ENCODE data around the gene CAPN8. TPM values are rescaled to one million over a fixed set of nuclear protein-coding genes. Genes with fewer than 3 reads are reported as not detected.

CAPN8 gene
- 1.6 TPM for total RNA-seq

GRCh38 chr1:223665592-223666312, at the start of gene CAPN8:
Gene CAPN8 (minus strand): TSS chr1:223665701. CDS start chr1:223665646, 55 bp downstream.

DNA sequence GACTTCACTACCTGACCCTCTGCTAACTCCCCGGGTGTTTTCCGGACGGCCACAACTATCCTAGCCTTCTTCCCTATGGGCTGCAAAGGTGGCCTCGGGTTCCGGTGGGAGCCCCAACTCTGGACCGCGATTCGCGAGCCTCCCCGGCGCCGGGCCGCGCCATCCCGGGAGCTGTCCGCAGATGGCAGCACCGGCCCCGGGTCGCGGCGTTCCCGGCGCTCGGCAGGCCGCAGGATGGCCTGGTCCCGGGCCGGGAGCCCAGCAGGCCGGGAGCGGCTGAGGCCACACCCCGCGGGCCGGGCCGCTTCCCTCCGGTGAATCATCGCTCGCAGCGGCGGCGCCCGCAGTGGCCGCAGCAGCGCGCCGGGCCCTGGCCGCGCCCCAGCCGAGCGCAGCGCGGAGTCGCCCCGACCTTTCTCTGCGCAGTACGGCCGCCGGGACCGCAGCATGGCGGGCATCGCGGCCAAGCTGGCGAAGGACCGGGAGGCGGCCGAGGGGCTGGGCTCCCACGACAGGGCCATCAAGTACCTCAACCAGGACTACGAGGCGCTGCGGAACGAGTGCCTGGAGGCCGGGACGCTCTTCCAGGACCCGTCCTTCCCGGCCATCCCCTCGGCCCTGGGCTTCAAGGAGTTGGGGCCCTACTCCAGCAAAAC, 46.8 kb upstream of the CAPN8 start, which contains the start of gene CAPN2:
Gene CAPN2 (plus strand): TSS at position 346 of the 656 bp plus-strand sequence. CDS start 102 bp downstream, at position 448.

Small RNA genes within 50 kb of the gene (small RNA-seq; reads per million reads assigned to genes)
- gene RNU6-1248P (ENCODE audit: low replicate concordance) (not detected), gene SNRPEP10 (ENCODE audit: low replicate concordance) (not detected)

Other genes starting within 250 kb of the CAPN8 start
- gene CAPN2, start 46.8 kb upstream of the CAPN8 start, total RNA-seq, result 136 TPM
- gene TP53BP2, start 180.2 kb upstream of the CAPN8 start, total RNA-seq, result 50.6 TPM

Data from metanephros (tissue), 2 donors.